Mesodermal cell (in vitro differentiated cells): ENCODE data around the gene KRTAP9-1.
"Not testable (repeated sequence)": the region's sequence is repeated elsewhere in the genome, so short reads cannot be mapped to it uniquely, and the experiment has no call there.

Experiments used
- H3K27ac ChIP-seq: 2 replicates; pipeline ENCODE4 v1.7.0; 2013; ENCODE audit warnings: mild to moderate bottlenecking, low read depth, low read length, moderate library complexity; ENCODE audit not compliant: severe bottlenecking
- H3K36me3 ChIP-seq: 2 replicates; pipeline ENCODE4 v1.7.1; 2013; ENCODE audit warnings: mild to moderate bottlenecking, low read length, moderate library complexity; ENCODE audit not compliant: control insufficient read depth, insufficient read depth
- H3K4me1 ChIP-seq: one replicate; pipeline ENCODE4 v1.7.1; 2013; ENCODE audit warnings: mild to moderate bottlenecking, low read length; ENCODE audit not compliant: insufficient read depth, control insufficient read depth, poor library complexity, severe bottlenecking
- H3K4me3 ChIP-seq: 2 replicates; pipeline ENCODE4 v1.7.0; 2013; ENCODE audit warnings: low read length, control low read depth, mild to moderate bottlenecking; ENCODE audit not compliant: insufficient read depth, poor library complexity, severe bottlenecking; ENCODE audit errors: extremely low read depth
- H3K9me3 ChIP-seq: 2 replicates; pipeline ENCODE4 v1.7.1; 2013; ENCODE audit warnings: mild to moderate bottlenecking, low read length, moderate library complexity; ENCODE audit not compliant: control insufficient read depth
- WGBS, 2 experiments: methylation state at CpG; one replicate each; pipeline ENCODE4 v1.1.5; 2013; ENCODE audit warnings: missing lambda C conversion rate in 2 of 2; ENCODE audit not compliant: insufficient coverage in 2 of 2; 5-methylcytosine and 5-hydroxymethylcytosine counted together

The KRTAP9-1 gene

DNA sequence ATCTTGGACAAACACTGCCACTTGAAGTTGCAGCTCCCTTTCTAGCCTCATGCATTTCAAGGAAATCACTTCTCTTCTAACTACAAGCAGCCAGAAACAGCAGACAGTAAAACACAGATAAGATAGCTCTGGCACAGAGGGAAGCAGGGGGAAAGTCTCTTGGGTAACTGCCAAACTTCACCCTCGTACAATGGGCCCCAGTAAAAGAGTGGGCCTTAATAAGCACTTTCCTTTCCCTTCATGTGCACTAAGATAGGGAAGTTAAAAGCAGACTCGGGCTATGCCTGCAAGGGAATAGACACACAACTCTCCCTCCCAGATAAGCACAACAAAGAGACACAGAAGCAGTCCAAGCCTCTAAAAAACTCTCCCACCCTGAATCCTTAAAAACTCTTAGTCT lies 35.8 kb upstream of the KRTAP9-1 start:
- Histone ChIP-seq H3K27ac (peak overlapping the region; percentile 43), H3K36me3 (no peaks in the 10 kb centered on the region), H3K9me3 (no peaks in the 10 kb centered on the region), H3K4me1 (no peaks in the 10 kb centered on the region), H3K4me3 (no peak overlapping the region)
- 67 to 80% methylated on average over 1 of the region's 2 CpGs for WGBS, 2 experiments

DNA sequence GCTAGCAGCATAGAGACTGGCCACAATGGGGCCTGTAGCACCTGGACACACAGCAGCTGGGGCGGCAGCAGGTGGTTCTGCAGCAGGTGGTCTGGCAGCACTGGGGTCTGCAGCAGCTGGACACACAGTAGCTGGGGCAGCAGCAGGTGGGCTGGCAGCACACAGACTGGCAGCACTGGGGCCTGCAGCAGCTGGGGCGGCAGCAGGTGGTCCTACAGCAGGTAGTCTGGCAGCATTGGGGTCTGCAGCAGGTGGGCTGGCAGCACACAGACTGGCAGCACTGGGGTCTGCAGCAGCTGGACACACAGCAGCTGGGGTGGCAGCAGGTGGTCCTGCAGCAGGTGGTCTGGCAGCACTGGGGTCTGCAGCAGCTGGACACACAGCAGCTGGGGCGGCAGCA lies 29.5 kb upstream of the KRTAP9-1 start:
- WGBS, 2 experiments, result 82 to 85% methylated on average over 1 to 2 of the region's 3 CpGs
- H3K4me1 ChIP-seq, H3K4me3 ChIP-seq, H3K36me3 ChIP-seq, H3K27ac ChIP-seq, H3K9me3 ChIP-seq: not testable (repeated sequence)

GRCh38 chr17:41160648-41161047 lies 29.0 kb upstream of the KRTAP9-1 start, which contains the start of gene KRTAP4-4:
KRTAP4-4 (minus strand) TSS chr17:41160748; CDS start chr17:41160691, 57 bp downstream.
- no peaks in the 10 kb centered on the region for H3K9me3 ChIP-seq
- H3K4me3 ChIP-seq, result no peak within 1 kb of the TSS
- no peaks in the 10 kb centered on the region for H3K36me3 ChIP-seq
- no peaks in the 10 kb centered on the region for H3K4me1 ChIP-seq
- WGBS, 2 experiments, result 100% methylated on average over 1 of the region's 1 CpG; no CpG with 5 or more reads in 1 of the 2 experiments
- no peak within 1 kb of the TSS for H3K27ac ChIP-seq

DNA sequence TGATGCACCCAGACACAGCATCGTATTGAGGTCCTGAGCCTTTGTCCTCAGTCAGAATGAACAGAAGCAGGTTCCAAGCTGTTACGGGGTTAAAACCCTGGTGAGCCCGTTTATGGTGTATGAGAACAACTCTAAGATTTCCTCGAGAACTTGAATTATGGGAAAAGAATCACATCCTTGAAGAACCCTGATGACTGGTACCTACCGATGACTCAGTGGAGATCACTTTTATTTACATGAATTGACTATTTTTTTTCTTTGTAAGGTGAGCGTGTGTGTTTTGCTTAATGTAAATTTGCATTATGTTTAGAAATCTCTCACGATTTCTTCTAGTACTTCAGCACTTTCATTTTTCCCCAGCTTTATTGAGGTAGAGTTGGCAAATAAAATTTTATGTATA lies 25.9 kb upstream of the KRTAP9-1 start:
- Histone ChIP-seq H3K27ac (no peak overlapping the region), H3K4me1 (no peaks in the 10 kb centered on the region), H3K9me3 (no peaks in the 10 kb centered on the region), H3K36me3 (no peaks in the 10 kb centered on the region), H3K4me3 (no peak overlapping the region)
- 81 to 90% methylated on average over 4 to 5 of the region's 7 CpGs for WGBS, 2 experiments

DNA sequence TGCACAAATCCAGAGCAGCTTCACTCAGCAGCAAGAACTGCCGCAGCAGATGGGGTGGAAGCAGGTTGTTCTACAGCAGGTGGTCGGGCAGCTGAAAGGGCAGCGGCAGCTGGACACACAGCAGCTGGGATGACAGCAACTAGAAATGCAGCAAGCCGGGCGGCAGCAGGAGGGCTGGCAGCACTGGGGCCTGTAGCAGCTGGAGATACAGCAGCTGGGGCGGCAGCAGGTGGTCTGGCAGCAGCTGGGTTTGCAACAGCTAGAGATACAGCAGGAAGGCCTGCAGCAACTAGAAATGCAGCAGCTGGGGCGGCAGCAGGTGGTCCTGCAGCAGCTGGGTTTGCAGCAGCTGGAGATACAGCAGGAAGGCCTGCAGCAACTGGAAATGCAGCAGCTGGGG lies 22.1 kb upstream of the KRTAP9-1 start:
- Histone ChIP-seq H3K36me3 (no peaks in the 10 kb centered on the region), H3K9me3 (no peaks in the 10 kb centered on the region), H3K4me3 (no peak overlapping the region), H3K4me1 (no peaks in the 10 kb centered on the region), H3K27ac (no peak overlapping the region)
- WGBS, 2 experiments, result 69 to 91% methylated on average over 5 to 7 of the region's 7 CpGs

DNA sequence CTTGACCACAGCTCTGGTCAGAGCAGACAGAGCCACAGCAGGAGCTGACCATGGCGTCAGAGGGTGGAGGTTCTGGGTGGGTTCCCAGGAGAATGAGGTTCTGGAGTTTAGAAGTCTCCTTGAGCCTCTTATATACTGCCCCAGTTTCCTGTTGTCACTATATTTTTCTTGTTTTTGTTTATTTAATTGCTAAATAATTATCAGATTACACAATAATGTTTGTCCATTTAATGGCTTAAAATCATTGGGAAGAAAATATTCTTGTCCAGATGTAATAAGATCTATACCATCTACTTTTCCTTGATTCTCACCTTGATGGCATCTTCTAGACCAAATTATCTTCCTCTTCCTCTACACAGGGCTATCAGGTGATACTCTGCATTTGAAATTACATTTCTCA lies 21.6 kb upstream of the KRTAP9-1 start, which contains the start of gene KRTAP4-3:
Gene KRTAP4-3, minus strand, starts transcription at position 101 of the 400 bp plus-strand sequence. Its CDS starts 49 bp downstream, at position 52.
- WGBS, 2 experiments, result 17% methylated on average over 1 of the region's 1 CpG; no CpG with 5 or more reads in 1 of the 2 experiments
- H3K4me3 ChIP-seq, result no peak within 1 kb of the TSS
- no peaks in the 10 kb centered on the region for H3K9me3 ChIP-seq
- H3K27ac ChIP-seq, result no peak within 1 kb of the TSS
- H3K36me3 ChIP-seq, result no peaks in the 10 kb centered on the region
- no peaks in the 10 kb centered on the region for H3K4me1 ChIP-seq

DNA sequence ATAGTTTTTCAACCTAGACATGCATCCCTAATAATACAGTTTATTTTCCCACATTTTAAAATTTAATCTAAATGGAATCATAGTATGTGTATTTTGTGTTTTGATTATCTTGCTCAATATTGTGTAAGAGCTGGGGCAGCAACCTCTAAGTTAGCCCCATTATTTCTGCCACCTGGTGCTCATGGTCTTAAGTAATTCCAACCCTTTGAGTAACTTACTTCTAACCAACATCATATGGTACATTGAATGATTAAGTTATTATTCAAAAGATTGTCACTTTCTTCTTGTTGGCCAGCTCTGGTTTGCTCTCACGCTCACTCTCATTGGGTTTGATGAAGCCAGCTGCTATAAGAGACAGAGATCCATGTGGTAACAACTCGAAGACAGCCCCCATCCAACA lies 17.8 kb upstream of the KRTAP9-1 start:
- Histone ChIP-seq H3K36me3 (no peaks in the 10 kb centered on the region), H3K4me3 (no peak overlapping the region), H3K9me3 (no peaks in the 10 kb centered on the region), H3K4me1 (no peaks in the 10 kb centered on the region), H3K27ac (no peak overlapping the region)
- WGBS, 2 experiments, result 67 to 89% methylated on average over 1 of the region's 2 CpGs

- Histone ChIP-seq H3K9me3 (no peaks in the 10 kb centered on the region), H3K36me3 (no peaks in the 10 kb centered on the region), H3K4me1 (no peaks in the 10 kb centered on the region), H3K4me3 (no peak overlapping the region), H3K27ac (no peak overlapping the region)
- WGBS, 2 experiments, result 77 to 86% methylated on average over 2 to 3 of the region's 3 CpGs
Observed at GRCh38 chr17:41176744-41177387, 12.8 kb upstream of the KRTAP9-1 start.

DNA sequence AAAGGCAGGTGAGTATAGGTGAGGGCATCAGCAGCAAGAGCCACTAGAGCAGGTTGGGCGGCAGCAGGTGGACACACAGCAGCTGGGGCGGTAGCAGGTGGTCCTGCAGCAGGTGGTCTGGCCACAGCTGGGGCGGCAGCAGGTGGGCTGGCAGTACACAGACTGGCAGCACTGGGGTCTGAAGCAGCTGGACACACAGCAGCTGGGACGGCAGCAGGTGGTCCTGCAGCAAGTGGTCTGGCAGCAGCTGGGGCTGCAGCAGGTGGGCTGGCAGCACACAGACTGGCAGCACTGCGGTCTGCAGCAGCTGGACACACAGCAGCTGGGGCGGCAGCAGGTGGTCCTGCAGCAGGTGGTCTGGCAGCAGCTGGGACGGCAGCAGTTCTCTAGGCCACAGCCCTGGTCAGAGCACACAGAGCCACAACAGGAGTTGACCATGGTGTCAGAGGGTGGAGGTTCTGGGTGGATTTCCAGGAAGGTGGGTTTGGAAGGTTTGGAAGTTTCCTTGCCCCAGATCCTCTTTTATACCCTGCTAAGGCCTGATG lies 11.9 kb upstream of the KRTAP9-1 start, which contains the start of gene KRTAP4-2:
Gene KRTAP4-2, minus strand, starts transcription at position 495 of the 545 bp plus-strand sequence. Its CDS starts 57 bp downstream, at position 438.
- Histone ChIP-seq H3K9me3 (no peaks in the 10 kb centered on the region), H3K4me1 (no peaks in the 10 kb centered on the region), H3K4me3 (no peak within 1 kb of the TSS), H3K36me3 (no peaks in the 10 kb centered on the region), H3K27ac (no peak within 1 kb of the TSS)
- 94 to 97% methylated on average over 4 of the region's 7 CpGs for WGBS, 2 experiments

DNA sequence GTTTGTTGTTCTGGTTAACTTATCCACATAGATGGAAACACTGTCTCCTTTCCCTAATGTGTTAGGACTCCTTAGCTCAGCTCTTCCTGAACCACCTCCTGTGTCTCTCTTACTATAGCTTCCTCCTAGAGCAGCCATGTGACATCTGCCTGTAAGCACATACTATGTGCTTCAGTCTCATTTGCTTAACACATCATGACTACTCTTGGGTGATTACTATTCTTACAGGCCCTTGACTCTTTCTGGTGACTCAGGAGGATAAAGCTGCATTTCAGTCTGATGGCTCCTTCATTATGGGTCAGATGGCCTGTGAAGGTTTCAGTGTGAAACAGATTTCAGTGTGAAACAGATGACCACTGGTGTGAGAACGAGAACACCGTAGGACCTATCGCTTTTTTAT lies 11.3 kb upstream of the KRTAP9-1 start:
- Histone ChIP-seq H3K36me3 (no peaks in the 10 kb centered on the region), H3K4me1 (no peaks in the 10 kb centered on the region), H3K9me3 (no peaks in the 10 kb centered on the region), H3K27ac (no peak overlapping the region), H3K4me3 (no peak overlapping the region)
- 100% methylated on average over 2 of the region's 3 CpGs for WGBS, 2 experiments
